GM12891 (cell line): Measurements from ENCODE around the gene FBXL17.

Experiments
- PAX5 ChIP-seq: IDR thresholded peaks from 2 replicates; pipeline ENCODE4 v1.6.1; 2011; ENCODE audit warnings: low read length, moderate library complexity, mild to moderate bottlenecking; ENCODE audit not compliant: insufficient read depth, severe bottlenecking
- POLR2A ChIP-seq: IDR thresholded peaks from 2 replicates; pipeline ENCODE4 v1.6.1; 2011; ENCODE audit warnings: low read depth, low read length, control low read depth
- POLR2AphosphoS5 ChIP-seq: IDR thresholded peaks from 2 replicates; pipeline ENCODE4 v1.6.1; 2011; ENCODE audit warnings: low read depth, low read length, control low read depth
- TAF1 ChIP-seq: IDR thresholded peaks from 2 replicates; pipeline ENCODE4 v1.6.1; 2011; ENCODE audit warnings: low read depth, low read length, control low read depth

DNA sequence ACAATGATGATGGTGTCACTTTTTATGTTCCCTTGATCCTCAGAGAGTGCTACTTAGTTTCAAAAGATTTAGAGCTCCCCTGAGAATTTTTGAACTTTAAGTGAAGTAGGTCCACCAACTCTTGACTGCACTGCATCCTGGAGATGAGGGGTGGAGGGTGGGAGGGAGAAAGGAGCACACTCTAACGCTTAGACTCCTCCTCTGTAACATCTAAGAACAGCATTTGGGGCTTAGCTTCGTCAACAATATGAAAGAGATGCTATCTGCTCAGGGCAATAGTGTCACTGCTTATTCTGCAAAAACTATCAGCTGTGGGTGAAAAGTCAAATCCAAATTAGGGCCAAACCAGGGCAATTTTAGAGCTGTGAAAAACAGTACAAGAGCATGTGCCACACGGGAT, 468.4 kb downstream of the FBXL17 start:
- TF ChIP-seq POLR2AphosphoS5: no peak
- no peak for TF ChIP-seq POLR2A
- no peak for TF ChIP-seq TAF1
- TF ChIP-seq PAX5: no peak
